Stimulated activated CD8-positive, alpha-beta memory T cell treated with anti-CD3 and anti-CD28 coated beads, Interleukin-12 subunit alpha, Interleukin-12 subunit beta, amount 100 ng/mL, for 4 hours (primary cell): ENCODE measurements around the gene LTB4R2.

ENCODE experiments used
- DNase-seq: peaks from one replicate; pipeline ENCODE4 v3.0.0-alpha.2; 2020; ENCODE audit warnings: low read depth

Gene LTB4R2

DNA sequence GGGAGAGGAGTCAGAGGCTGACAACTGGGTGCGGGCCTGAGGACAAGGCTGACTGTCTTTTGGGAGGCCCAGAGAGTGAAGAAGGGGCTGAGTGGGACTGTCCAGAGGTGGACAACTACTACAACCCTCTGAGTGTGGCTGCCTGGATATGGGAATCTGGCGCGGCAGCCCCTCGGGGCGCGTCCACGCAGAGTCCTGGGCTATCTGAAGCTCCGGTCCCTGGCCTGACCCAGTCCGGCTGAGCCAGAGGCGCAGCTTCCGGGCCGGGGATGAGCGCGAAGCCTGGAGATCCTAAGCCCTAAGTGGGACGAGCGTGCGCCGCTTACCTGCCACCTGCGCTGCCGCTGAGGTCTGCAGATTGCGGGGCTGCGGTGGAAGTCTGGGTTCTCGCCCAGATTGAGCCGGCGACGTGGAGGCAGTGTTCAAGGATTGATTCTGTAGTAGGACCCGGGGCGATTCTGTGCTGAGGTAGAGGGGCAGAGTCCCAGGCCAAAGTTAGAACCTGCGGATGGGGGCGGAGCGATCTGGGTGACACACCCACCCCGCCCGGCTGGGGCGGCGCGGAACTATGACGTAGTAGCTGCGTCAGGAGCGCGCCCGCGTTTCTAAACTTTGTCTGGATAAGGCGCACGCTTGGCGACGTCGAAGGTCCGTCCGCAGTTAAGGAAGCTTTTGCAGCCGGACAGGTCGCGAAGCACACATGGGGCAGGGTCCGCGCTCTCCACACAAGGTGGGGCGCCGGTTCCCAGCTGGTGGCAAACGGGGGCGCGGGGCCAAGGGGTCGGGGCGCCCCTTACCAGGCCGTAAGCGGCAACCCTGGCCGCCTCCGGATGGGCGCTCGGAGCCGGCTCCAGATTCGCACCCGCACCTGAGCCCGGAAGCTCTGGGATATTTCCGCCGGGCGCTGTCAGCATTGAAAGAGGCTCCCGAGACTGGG is 10.4 kb upstream of the LTB4R2 start, which contains the start of the genes DHRS1 and NOP9:
TSS of gene DHRS1 (minus strand) at position 526 of the 937 bp plus-strand sequence. CDS start 674 bp downstream, outside the sequence.
TSS of gene NOP9 (plus strand) at position 596 of the 937 bp plus-strand sequence. CDS start at position 701, 105 bp downstream.
- DNase-seq = peak; percentile 88

DNA sequence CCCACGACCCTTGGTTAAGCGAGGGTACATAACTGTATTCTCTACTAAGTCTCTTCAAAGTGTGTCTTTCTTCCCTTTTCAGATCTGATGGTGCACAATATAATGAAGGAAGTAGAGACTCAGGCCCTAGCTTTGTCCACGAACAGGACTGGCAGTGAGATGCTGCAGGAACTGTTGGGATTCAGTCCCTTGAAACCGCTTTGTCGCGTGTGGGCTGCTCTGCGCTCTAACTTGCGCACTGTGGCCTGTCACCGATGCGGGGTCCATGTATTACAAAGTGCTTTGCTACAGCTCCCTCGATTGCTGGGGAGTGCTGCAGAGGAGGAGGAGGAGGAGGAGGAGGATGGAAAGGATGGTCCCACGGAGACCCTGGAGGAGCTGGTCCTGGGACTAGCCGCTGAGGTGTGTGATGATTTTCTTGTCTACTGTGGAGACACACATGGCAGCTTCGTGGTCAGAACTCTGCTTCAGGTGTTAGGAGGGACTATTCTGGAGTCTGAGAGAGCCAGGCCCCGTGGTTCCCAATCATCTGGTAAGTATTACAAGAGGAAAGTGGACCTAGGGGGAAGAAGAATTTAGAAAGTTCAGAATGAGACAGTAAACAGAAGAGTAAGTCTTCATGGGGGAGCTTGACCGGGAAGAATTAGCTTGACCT is 9.5 kb upstream of the LTB4R2 start:
- DNase-seq = no peak

DNA sequence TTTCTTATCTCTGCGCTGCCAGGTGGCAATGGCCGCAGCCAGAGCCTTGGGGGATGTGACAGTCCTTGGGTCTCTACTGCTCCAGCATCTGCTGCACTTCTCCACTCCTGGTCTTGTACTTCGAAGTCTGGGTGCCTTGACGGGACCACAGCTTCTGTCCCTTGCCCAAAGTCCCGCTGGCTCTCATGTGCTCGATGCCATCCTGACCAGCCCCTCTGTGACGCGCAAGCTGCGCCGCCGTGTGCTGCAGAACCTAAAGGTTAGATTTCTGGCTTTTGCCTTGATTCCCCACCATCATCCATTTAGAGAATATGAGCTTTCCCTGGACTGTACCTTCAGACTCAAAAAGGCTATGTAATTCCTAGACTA is 5.9 kb upstream of the LTB4R2 start:
- DNase-seq = no peak

DNA sequence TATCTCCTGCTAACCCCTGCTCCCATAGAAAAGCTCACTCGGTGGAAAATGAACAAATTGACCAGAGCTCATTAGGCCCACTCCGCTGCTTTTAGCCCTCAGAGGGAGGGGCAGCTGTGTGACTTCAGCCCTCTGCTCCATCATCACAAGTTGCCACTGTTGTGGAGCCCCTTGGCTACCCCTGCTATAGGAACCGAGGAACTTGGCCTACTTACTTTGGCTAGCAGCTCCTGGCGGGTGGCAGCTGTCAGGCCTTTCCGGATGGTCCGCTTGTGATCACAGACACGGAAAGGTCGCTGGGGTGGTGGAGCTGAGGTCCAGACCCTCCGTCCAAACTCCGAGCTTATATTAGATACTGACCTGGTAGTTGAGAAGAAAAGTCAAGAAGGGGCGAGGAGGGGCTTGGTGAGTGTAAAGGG is 2.8 kb upstream of the LTB4R2 start:
- DNase-seq = no peak

DNA sequence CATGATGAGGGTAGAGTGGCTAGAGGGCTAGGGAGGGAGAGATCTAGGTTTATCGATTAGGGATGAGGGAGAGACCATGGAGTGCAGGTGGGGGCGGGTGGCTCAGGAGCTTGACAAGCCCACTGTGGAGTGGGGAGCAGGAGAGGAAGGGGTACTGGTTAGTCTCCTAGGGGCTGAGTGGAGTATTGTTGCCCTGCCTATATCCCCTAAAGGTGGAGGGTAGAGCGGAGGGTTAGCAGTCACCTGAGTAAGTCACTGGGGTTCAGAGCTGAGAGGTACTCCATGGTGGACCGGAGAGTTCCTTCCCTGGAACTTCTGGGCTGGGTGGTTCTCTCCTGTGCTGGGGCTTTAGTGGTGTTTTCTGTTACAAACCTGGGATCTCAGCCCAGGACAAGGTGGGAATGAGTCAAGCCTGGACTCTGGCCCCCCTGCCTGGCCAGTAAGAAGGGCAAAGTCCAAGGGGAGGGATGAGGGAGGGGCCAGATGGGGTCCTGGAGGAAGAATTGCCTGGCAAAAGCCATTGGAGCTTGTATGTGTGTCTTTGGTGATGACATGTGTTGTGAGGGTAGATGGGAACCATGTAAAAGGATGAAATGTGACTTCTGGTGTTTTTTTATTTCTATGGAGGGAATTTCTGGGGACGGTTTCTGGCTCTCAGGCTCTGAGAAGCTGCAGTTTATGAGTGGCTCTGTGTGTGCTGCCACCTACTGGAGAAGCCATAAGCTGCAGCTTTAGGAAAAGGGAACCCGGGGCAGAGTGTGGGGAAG is 2.2 kb upstream of the LTB4R2 start, which contains the start of gene CIDEB:
TSS of gene CIDEB (minus strand) at position 403 of the 767 bp plus-strand sequence. CDS start at position 284, 119 bp downstream.
- DNase-seq = no peak

DNA sequence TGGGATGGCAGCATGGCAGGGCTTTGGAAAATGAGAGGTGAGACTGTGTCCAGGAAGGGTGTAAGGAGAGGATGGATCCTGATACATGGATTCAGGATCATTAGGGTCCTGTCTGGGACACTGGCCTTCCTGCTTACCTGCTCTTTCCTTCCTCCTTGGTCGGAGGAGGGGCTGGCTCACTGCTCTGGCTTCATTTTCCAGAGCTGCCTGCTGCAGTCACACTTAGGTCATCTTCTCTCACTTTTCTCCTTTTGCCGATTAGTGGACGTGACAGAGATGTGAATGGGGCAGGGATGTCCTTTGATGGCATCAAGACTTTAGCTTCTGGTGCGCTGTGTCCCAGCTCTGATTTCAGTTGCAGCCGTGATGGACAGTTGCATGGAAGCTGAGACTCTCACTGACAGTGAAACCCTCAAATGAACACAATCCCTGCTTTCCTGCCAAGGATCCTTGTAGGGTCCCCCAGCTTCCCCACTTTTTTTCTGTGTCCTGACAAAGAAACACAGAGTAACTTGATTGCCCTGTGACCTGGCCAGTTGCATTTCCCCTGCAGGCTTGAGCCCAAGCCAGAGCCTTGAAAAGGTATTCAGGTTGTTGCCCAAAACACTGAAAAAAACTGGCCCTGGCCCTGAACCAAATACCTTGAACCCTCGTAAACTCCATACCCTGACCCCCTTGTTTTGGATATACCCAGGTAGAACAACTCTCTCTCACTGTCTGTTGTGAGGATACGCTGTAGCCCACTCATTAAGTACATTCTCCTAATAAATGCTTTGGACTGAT is 1.4 kb upstream of the LTB4R2 start:
- no peak for DNase-seq

DNA sequence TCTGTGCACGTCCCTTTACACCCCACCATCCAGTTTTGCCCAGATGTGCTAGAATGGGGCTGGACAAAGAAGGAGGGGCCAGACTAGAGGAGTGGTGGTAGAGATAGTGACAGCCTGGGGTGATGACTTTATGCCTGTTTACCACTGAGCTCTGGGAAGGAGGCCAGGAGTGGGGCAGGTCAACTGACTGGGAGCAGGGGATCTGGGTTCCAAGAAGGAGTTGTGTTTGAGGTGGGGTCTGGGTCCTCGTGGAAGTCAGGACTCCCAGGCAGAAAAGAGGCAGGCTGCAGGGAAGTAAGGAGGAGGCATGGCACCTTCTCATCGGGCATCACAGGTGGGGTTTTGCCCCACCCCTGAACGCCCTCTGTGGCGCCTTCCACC is 315 bp downstream of the LTB4R2 start:
- no peak for DNase-seq

DNA sequence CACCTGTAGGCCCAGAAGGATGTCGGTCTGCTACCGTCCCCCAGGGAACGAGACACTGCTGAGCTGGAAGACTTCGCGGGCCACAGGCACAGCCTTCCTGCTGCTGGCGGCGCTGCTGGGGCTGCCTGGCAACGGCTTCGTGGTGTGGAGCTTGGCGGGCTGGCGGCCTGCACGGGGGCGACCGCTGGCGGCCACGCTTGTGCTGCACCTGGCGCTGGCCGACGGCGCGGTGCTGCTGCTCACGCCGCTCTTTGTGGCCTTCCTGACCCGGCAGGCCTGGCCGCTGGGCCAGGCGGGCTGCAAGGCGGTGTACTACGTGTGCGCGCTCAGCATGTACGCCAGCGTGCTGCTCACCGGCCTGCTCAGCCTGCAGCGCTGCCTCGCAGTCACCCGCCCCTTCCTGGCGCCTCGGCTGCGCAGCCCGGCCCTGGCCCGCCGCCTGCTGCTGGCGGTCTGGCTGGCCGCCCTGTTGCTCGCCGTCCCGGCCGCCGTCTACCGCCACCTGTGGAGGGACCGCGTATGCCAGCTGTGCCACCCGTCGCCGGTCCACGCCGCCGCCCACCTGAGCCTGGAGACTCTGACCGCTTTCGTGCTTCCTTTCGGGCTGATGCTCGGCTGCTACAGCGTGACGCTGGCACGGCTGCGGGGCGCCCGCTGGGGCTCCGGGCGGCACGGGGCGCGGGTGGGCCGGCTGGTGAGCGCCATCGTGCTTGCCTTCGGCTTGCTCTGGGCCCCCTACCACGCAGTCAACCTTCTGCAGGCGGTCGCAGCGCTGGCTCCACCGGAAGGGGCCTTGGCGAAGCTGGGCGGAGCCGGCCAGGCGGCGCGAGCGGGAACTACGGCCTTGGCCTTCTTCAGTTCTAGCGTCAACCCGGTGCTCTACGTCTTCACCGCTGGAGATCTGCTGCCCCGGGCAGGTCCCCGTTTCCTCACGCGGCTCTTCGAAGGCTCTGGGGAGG is 985 bp downstream of the LTB4R2 start, which contains the start of gene LTB4R:
TSS of gene LTB4R (plus strand) at position 857 of the 959 bp plus-strand sequence. CDS start 4,150 bp downstream, outside the sequence.
- peak; percentile 48 for DNase-seq

DNA sequence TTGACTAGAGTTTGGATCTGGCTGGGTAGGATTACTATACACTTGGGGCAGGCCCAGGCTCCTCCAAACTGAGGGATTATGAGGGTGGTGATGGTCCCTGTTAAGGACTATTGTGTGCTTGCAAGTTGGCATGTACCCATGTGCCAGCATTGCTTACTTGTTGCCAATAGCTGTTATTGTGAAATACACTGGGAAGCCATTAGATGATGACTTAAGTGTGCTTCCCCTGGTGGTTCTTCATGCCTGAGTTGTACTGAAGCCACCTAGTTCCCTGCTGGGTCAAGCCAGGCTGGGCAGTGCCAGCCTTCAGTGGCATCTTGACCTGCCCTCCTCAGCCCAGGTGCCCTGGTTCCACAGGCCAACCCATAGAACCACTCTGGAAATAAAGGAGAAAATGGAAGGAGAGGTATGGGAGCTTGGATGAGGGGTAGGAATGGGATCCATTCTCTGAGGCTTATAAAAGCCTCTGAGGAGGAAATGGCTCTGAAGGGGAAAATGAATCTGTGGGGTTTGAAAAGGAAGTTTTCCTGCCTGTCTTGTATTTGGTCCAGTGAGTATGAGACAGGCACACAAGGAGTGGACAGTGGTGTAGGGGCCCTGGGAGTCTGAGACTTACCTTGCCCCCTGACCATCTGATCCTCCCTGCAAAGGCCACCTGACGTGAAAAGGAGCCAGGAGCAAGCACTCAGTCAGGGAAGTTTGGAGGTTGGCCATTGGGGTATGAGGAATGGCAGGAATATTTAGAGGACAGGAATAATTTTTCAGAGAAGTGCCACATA is 2.1 kb downstream of the LTB4R2 start:
- DNase-seq = no peak

DNA sequence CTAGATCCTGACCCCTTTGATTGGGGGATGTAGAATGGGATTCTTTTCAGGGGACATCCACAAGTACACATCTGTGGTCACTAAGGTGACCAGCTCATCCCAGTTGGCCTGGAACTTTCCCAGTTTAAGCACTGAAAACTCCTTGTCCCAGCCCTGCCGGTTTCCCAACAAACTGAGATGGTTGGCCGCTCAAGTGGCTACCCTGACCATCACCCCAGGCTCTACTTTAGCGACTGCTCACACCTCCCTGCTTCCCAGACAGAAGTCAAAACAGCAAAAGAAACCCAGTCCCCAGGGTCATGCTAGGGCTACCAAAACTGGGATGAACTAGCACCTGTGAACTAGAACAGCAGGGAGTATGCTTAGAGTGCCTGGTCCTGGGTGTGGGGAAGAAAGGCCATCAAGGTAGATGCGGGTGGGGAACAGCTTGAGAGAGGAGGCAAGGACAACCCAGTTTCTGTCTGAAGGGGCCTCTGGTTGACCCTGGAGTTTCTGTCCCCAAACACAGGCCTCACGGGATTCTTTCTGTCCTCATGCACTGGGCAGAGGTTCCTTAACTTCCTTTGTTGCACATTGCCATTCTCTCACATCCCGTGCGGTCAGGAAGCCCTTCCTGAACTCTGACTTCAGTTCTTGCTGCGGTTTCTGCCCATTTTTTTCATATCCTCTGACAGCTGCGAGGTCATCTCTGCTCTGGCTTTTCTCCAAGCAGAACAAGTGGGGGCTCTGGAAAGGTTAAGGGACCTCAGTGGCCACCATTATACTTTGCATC is 3.0 kb downstream of the LTB4R2 start:
- no peak for DNase-seq

DNA sequence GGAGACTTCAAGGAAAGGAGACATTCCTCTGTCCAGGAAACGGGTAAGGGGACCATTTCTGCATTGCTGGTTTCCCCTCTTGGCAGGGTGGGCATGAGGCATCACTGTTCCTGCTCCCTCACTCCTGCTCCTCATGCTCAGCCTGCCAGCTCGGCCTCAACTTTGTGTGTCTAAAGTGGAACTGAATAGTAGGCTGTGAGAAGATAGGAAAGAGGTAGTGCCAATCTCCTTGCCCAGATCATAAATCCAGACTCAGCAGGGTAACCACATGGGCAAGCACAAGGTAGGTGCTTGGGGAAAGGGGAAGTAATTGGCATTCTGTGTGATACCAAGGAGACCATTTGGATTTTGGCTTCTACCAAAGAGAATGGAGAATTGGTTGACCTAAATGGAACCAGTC is 4.0 kb downstream of the LTB4R2 start:
- no peak for DNase-seq

DNA sequence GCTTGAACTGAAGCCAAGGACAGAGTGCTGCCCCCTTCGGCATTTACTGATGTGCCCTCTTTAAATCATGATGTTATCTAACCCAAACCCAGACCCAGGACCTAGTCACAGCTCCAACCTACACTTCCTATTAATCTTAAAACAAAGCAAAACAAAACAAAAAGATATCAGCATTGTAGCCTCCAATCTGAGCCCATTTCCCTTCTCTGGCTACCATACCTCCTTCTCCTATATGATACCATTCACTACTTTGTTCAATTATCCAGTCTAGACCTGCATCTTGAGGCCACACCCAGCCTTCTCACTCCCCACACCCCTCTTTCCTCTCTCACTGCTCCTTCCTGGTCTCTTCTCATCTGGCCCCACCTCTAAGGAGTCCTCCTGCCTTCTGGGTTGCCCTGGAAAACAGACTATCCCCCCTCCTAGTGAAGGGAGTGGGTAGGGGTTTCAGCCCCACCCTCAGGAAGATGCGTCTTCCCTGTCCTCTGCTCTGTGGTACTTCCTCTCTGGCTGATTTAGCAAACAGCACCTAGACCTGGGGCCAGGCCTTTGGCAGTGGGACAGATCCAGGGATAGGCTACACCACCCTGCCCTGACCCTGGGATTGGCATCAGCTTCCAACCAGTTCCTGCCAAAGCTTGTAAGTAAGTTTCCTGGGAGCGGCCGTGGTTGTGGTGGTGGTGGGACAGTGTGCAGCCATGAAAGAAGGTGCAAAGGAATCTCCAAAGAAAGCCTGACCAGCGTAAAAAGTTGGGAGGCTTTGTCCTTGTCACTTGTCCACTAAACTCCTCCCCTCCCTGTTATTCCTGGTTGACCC is 4.6 kb downstream of the LTB4R2 start:
- DNase-seq = no peak

DNA sequence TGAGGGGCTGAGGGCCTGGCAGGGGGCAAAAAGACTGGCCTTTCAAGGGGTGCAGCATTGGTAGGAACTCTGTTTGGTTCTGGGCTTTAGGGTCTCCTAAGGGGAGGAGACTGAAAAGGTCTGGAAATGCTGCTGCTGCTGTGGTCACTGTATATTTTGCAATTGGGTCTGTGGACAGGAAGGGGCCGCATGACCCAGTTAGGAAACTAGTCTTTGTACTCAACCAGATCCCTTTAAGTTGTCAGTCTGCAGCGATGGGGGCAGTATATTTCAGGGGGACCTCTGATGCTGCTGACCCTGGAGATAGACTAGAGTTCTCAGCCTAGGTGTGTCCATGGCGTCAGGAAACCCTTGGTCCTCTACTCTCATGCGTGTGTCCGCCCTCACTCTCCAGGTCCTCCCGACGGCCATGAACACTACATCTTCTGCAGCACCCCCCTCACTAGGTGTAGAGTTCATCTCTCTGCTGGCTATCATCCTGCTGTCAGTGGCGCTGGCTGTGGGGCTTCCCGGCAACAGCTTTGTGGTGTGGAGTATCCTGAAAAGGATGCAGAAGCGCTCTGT is 5.4 kb downstream of the LTB4R2 start:
- no peak for DNase-seq

DNA sequence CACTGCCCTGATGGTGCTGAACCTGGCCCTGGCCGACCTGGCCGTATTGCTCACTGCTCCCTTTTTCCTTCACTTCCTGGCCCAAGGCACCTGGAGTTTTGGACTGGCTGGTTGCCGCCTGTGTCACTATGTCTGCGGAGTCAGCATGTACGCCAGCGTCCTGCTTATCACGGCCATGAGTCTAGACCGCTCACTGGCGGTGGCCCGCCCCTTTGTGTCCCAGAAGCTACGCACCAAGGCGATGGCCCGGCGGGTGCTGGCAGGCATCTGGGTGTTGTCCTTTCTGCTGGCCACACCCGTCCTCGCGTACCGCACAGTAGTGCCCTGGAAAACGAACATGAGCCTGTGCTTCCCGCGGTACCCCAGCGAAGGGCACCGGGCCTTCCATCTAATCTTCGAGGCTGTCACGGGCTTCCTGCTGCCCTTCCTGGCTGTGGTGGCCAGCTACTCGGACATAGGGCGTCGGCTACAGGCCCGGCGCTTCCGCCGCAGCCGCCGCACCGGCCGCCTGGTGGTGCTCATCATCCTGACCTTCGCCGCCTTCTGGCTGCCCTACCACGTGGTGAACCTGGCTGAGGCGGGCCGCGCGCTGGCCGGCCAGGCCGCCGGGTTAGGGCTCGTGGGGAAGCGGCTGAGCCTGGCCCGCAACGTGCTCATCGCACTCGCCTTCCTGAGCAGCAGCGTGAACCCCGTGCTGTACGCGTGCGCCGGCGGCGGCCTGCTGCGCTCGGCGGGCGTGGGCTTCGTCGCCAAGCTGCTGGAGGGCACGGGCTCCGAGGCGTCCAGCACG is 6.1 kb downstream of the LTB4R2 start:
- no peak for DNase-seq

DNA sequence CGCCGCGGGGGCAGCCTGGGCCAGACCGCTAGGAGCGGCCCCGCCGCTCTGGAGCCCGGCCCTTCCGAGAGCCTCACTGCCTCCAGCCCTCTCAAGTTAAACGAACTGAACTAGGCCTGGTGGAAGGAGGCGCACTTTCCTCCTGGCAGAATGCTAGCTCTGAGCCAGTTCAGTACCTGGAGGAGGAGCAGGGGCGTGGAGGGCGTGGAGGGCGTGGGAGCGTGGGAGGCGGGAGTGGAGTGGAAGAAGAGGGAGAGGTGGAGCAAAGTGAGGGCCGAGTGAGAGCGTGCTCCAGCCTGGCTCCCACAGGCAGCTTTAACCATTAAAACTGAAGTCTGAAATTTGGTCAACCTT is 6.6 kb downstream of the LTB4R2 start:
- DNase-seq = no peak

DNA sequence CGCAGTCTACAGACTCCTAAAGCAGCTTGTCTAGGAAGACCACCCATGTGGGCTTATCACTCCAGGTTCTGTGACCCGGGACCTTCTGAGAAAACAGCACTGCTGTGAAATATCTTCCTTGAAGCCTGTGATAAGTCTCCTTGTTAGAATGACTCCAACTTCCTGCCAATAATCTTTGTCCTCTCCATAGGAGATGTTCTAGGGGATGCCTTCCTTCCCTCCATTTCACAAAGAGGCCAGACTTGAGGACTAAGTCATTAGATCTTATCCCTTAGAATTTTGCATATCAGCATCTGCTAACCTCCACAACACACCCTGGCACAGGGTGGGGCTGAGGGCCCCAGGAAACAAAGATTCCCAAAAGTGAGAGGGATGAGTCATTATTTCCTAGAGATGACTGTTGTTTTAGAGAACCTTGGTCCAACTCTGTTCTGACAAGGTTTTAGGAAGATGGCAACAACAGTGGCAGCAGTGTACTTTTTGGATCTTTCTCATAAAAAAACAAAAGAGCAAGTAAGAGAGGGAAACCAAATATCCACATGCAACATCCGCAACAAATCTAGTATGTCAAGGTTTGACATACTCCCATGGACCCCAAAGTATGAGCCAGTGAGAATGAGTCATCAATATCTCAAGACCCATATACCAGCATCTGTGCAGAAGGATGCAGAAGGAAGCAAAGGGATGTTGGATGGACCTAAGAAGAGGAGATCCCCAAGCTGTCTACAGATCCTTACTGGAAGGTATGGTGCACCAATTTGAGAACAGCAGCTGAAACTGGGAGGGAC is 7.4 kb downstream of the LTB4R2 start:
- no peak for DNase-seq
